GM18861 (cell line): Measurements from ENCODE around the gene ZNF273.
"Not testable (repeated sequence)": the region's sequence is repeated elsewhere in the genome, so short reads cannot be mapped to it uniquely, and the experiment has no call there.

Experiments
- ATAC-seq: cut with Tn5 transposase; IDR thresholded peaks from one replicate; pipeline ENCODE4 v1.9.1; 2021; ENCODE audit not compliant: unreplicated experiment

ZNF273 gene

DNA sequence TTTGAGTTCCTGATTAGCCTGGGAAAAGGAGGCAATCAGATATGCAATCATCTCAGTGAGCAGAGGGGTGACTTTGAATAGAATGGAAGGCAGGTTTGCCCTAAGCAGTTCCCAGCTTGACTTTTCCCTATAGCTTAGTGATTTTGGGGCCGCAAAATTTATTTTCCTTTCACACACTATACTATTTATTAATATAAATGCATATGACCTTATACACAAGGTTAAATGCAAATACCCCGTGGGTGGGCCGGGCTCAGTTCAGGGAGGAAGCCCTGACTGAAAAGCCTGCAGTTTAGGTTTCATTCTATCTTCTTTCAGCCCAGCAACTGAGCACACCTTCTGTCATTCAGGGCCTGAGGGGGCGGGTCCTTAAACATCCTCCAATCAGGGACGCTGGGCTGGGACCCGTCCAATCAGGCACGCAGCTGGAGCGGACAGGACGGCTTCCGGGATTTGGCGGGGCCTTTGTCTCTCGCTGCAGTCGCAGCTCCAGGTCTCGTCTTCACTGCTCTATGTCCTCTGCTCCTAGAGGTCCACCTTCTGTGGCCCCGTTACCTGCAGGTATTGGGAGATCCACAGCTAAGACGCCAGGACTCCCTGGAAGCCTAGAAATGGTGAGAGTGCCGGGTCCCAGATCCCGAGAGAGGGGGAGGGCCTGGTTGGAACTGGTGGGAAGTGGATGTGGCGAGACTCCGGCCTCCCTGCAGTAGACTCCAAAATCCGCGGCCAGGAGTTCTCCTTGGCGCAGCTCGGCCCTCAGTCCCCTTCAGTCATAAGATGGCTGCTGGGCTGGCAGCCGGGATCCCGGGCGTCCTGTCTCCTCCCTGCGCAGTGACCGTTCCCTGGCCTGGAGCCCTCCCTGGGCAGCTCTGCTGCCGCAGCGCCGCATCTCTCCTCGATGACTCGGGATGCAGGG is at the start of gene ZNF273:
TSS of gene ZNF273 (plus strand) at position 468 of the 916 bp plus-strand sequence. CDS start at position 513, 45 bp downstream.
- ATAC-seq, result peak; percentile 99

DNA sequence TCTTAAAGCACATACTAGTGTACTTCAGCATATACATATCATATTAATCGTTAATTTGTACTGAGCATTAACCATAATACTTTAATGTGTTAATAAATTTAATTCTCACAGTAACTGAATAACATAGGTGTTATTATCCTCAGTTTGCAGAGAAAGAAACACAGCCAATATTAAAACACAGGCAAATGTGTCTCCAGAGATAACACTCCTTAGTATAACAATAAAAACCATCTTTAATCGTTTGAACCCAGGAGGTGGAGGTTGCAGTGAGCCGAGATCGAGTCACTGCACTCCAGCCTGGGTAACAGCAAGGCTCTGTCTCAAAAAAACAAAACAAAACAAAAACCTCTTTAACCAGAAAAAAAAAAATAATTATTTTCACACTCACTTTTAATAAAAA is 49.4 kb upstream of the ZNF273 start:
- ATAC-seq, result no peak

DNA sequence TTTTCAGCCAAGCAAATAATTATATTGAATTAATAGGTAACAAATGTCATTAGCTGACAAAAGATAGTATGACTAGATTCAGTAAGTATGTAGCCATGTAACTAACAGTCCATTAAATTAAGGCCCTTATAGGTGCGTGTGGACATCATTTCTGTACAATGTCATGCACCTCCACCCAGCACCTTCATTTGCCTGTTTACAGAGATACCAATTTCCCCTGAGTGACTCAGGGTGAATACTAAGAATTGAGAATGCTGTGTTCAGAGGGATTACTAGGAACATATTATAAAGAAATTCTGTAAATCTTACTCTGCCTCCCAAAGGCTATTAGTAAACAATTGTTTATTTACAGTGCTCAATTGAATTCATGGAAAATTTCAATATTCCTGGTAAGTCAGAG is 48.1 kb upstream of the ZNF273 start:
- no peak for ATAC-seq

DNA sequence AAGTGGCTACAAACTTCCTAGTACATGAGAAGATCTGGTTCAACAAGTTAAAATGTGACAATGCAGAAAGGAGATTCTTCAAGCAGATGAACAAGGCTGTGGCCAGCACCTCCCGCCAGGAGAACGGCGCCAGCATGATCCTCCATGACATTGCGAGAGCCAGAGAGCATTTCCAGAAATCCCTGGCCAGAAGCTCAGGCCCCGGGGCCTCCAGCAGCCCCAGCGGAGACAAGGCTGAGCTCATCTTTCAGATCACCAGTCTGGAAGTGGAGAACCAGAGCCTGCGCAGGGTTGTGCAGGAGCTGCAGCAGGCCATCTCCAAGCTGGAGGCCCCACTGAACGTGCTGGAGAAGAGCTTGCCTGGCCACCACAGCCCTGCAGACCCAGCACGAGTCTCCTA is 40.1 kb upstream of the ZNF273 start:
- no peak for ATAC-seq

DNA sequence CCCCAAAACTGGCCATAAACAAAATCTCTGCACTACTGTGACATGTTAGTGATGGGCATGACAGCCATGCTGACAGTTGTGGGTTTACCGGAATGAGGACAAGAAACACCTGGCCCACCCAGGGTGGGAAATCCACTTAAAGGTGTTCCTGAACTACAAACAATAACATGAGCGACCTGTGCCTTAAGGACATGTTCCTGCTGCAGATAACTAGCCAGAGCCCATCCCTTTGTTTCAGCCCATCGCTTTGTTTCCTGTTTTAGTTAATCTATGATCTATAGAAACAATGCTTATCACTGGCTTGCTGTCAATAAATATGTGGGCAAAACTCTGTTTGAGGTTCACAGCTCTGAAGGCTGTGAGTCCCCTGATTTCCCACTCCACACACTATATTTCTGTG is 39.5 kb upstream of the ZNF273 start:
- ATAC-seq, result not testable (repeated sequence)

DNA sequence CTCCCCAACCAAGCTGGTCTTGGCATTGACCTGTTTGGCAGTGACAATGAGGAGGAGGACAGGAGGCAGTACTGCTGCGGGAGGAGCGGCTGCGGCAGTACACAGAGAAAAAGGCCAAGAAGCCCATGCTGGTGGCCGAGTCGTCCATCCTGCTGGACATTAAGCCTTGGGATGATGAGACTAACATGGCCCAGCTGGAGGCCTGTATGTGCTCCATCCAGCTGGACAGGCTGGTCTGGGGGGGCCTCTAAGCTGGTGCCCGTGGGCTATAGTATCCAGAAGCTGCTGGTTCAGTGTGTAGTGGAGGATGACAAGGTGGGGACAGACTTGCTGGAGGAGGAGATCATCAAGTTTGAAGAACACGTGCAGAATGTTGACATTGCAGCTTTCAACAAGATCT is 39.1 kb upstream of the ZNF273 start:
- no peak for ATAC-seq

DNA sequence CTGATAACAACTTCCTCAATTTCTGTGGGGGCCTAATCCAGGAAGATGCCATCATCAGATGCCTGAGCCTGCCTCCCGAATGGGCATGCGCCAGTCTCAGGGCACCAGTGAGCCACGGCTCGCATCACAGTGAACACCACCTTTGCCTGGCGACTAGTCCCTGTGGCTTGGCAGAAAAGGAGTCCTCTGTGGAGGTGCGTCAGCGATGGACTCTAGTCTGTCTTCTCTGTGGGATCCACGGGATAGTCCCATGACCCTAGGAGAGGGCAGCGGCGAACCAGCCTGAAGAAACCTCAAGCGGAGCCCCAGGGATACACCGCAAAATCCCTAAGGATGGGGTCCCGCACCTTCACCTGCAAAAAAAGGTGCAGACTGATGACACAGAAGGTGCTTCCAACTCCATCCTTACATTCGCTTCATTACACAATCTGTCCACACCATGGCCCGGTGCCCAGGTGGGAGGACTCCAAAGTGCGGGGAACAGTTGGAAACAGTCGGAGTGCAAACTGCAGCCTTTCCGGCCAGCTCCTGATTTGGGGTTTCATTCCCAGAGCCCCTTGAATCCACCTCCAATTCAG is 35.1 kb upstream of the ZNF273 start:
- ATAC-seq, result no peak

DNA sequence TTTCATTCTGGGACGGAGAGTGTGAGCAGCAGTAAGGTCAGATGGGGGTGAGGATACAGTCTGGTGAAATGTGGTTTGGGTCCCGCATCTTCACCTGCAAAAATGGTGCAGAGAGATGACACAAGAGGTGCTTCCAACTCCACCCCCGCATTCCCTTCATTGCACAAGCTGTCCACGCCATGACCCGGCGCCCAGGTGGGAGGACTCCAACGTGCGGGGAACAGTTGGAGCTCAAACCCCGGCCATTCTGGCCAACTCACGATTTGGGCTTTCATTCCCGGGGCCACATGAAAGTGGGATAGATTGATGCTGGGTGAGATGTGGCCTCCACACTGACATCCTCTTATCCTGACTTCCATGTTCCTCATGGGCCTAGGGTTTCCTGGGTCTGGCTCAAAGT is 34.6 kb upstream of the ZNF273 start:
- ATAC-seq, result no peak

DNA sequence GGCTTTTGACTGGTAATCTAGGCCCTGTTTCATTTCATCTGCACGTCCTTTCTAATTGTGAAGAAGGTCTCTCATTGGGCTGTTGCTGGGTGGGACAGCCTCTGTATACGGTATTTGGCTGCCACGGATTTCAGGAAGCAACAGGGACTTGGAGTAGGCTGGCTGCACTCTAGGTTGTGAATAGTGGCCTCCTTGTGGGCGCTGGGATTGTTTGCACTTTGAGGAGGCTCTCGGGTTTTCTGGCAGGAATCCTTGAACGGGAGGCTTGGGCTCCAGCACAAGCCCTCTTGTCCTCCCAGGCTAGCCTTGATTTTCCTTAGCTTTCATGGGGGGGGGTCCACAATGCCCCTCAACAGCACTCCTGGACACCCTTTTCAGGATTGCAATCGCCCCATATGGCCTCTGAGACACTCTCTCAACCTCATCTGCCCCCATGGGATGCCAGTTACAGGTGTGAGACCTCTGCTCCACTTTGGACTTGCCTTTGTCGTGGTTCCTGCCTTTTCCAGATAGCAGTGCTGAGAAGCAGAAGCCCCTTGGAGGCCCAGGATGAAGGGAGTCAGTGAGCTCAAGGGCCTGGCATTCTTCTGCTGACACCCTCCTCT is 33.9 kb upstream of the ZNF273 start:
- ATAC-seq, result no peak

DNA sequence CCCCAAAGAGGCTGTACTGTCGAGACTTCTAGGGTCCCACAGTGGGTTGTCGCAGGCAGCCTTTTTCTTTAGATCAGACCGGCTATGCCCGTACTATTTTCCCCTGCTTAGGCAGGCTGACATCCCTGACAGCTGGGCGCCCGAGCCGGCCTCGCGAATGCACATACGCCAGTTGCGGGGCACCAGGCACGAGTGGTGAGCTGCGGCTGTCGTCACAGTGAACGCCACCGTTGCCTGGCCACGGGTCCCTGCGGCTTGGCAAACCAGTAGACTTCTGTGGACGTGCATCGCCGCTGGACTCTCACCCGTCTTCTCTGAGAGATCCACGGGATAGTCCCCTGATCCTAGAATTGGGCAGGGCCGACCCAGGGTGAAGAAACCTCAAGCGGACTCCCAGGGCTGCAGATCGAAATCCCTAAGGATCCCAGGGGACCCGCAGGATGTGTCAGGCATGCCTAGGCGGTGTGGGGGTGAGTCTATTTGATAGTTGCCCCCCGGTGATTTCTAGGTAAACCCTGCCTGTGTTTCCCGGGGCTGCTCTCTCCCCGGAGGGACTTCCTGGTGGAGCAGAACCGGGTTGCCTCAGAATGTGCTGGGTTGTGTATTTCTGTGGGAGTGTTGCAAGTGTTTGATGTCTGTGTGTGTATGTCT is 33.0 kb upstream of the ZNF273 start:
- no peak for ATAC-seq

DNA sequence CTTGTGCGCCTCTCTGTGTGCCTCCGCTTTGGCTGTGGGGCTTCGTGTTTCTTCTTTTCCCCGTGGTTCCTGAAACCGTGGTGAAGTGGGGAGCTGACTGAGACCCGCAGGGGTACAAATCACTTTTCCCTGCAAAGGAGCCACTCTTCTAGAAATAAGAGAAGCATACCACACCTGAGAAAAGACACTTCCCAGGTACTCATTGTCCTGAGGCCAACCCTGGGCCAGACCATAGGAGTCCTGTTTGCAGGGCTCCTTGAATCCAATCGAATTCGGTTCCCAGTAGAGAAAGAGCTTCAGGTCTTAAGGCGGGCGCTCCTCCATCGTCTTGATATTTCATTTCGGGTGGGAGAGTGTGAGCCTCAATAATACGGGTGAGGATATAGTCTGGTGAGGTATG is 32.4 kb upstream of the ZNF273 start:
- no peak for ATAC-seq

DNA sequence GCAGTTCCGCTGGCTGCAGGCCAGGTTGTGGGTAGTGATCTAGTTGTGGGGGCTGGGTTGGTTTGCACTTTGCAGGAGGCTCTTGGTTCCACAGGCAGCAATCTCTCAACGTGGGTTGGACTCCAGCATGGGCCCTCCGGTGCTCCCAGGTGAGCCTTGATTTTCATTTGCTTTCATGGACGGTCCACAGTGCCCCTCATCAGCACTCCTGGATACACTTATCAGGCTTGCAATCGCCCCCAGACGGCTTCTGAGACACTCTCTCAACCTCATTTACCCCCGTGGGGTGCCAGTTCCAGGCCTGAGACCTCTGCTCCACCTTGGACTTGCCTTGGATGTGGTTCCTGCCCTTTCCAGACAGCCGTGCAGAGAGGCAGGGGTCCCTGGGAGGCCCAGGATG is 31.3 kb upstream of the ZNF273 start:
- ATAC-seq, result no peak

DNA sequence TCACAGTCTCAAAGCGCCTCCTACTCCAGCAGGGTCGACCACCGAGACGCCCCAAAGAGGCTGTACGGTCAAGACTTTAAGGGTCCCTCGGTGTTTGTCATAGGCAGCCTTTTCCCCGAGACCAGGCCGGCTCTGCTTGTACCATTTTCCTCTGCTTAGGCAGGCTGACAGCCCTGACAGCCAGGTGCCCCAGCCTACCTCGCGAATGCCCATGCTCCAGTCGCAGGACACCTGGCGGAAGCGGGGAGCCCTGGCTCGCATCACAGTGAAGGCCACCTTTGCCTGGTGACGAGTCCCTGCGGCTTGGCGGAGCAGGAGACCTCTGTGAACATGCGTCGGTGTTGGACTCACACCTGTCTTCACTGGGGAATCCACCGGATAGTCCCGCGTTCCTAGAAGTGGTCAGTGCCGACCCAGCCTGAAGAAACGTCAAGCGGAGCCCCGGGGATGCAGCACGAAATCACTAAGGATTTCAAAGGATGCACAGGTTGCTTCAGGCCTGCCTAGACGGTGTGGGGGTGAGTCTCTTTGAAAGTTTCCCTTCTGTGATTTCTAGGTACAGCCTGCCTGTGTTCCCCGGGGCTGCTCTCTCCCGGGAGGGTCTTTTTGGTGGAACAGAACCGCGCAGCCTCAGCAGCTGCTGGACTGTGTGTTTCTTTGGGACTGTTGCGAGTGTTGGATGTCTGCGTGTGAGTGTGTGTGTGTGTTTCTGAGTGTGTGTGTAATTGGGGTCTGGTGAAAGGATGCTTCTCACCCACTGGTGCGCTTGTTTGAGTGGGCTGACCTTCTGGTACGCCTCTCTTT is 30.5 kb upstream of the ZNF273 start:
- no peak for ATAC-seq

DNA sequence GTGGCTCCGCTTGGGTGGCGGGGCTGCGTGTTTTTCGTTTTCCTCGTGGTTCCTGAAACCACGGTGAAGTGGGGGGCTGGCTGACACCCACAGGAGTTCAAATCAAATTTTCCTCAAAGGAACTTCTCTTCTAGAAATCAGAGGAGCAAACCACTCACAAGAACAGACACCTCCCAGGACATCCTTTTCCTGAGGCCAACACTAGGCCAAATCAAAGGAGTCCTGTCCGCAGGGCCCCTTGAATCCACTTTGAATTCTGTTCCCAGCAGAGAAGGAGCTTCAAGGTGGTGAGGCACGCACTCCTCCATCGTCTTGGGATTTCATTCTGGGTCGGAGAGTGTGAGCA is 29.9 kb upstream of the ZNF273 start:
- ATAC-seq, result no peak

DNA sequence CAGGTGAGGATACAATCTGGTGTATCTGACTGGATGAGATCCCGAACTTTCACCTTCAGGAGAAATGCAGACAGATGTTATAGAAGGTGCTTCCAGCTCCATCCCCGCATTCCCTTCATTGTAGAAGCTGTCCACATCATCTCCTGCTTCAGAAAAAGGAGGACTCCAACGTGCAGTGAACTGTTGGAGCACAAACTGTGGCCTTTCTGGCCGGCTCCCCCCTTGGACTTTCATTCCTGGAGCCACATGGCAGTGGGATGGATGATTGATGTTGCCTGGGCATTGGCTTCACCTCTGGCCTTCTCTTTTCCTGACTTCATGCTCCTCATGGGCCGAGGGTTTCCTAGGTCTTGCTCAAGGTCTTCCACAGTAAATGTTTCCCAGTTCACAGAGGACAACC is 29.6 kb upstream of the ZNF273 start:
- no peak for ATAC-seq

DNA sequence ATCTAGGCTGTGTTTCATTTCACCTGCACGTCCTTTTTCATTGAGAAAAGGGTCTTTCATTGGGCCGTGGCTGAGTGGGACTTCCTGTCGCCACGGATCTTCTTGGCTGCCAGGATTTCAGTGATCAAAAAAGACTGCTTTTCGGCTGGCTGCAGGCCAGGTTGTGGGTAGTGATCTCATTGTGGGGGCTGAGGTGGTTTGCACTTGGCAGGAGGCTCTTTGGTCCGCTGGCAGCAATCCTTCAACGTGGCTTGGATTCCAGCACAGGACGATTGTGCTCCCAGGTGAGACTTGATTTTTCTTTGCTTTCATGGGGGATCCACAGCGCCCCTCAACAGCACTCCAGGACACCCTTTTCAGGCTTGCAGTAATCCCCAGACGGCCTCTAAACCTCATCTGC is 29.0 kb upstream of the ZNF273 start:
- no peak for ATAC-seq

DNA sequence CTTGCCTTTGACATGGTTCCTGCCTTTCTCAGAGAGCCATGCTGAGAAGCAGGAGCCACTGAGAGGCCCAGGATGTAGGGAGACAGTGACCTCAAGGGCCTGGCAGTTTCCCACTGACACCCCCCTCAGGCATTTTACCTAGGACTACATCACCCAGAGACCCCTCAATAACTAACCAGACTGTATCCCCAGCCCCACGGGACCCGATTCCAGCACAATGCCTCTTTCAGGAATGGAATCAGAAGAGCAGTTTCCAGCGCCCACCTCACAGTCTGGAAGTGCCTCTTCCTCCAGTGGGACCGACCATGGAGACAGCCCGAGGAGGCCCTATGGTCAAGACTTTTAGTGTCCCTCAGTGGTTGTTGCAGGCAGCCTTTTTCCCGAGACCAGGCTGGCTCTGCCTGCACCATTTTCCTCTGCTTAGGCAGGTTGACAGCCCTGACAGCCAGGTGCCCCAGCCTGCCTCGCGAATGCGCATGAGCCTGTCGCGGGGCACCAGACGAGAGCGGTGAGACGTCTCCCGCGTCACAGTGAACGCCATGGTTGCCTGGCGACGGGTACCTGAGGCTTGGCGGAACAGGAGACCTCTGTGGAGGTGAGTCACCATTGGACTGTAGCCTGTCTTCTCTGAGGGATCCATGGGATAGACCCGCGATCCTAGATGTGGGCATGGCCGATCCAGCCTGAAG is 28.4 kb upstream of the ZNF273 start:
- ATAC-seq, result no peak

DNA sequence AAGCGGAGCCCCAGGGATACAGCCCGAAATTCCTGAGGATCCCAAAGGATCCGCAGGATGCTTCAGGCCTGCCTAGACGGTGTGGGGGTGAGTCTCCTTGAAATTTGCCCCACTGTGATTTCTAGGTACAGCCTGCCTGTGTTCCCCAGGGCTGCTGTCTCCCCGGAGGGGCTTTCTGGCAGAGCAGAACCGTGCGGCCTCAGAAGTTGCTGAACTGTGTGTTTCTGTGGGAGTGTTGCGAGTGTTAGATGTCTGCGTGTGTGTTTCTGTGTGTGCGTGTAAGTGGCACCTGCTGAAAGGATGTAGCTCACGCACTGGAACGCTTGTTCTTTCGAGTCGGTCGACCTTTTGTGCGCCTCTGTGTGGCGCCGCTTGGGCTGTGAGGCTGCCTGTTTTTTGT is 27.8 kb upstream of the ZNF273 start:
- no peak for ATAC-seq

DNA sequence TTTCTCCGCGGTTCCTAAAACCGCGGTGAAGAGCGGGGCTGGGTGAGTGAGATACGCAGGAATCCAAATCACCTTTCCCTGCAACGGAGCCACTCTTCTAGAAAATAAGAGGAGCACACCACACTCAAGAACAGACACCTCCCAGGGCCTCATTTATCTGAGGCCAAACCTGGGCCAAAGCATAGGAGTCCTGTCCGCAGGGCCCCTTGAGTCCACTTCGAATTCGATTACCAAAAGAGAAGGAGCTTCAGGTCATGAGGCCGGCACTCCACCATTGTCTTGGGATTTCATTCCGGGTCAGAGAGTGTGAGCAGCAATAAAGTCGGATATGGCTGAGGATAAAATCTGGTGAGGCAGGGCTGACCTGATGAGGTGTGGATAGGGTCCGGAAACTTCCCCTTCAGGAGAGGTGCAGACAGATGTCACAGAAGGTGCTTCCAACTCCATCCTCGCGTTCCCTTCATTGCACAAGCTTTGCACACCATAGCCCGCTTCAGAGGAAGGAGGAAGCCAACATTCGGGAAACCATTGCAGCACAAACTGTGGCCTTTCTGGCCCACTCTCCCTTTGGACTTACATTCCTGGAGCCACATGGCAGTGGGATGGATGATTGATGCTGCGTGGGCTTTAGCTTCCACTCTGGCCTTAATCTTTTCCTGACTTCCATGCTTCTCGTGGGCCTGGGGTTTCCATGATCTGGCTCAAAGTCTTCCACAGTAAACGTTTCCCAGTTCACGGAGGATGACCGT is 27.2 kb upstream of the ZNF273 start:
- no peak for ATAC-seq
